Panc1 (cell line): Measurements from ENCODE around the gene WNT7B. TPM values are rescaled to one million over a fixed set of nuclear protein-coding genes. Genes with fewer than 3 reads are reported as not detected.

ENCODE experiments used
- ATAC-seq: fragments of 200-7000 bp; cut with Tn5 transposase; 2 replicates; pipeline ENCODE4 v1.9.1; 2020; ENCODE audit warnings: mild to moderate bottlenecking, moderate library complexity
- BruUV-seq: library from RNA; stranded (reverse); fragments of 400-500 nt; replicated peaks from 2 replicates; lab custom pipeline; 2021; lab: Mats Ljungman, UMichigan
- CTCF ChIA-PET: fragments of 300-600 bp; sonication (Branson Sonifier 250); formaldehyde crosslinking; loops from one replicate; lab custom pipeline; 2022; ENCODE audit warnings: antibody characterized with exemption; lab: Charles Lee
- POLR2A ChIA-PET: fragments of 300-600 bp; sonication (Branson Sonifier 250); formaldehyde crosslinking; loops from one replicate; lab custom pipeline; 2022; ENCODE audit warnings: antibody characterized with exemption; lab: Charles Lee
- DNase-seq: peaks from one replicate; pipeline ENCODE4 v3.0.0-alpha.2; 2010; ENCODE audit warnings: low read depth, low spot score
- H3K27ac ChIP-seq: 2 replicates; pipeline ENCODE4 v1.5.1; 2011; ENCODE audit warnings: mild to moderate bottlenecking, low read length, inconsistent platforms
- H3K27me3 ChIP-seq: fragments of 200-500 bp; sonication (Bioruptor generic); 2 replicates; pipeline ENCODE4 v1.6.0; 2014; ENCODE audit warnings: low read length, inconsistent platforms; ENCODE audit not compliant: control insufficient read depth, insufficient read depth
- H3K36me3 ChIP-seq: fragments of 200-500 bp; sonication (Bioruptor generic); 2 replicates; pipeline ENCODE4 v1.5.1; 2014; ENCODE audit warnings: inconsistent platforms, mild to moderate bottlenecking, low read length, moderate library complexity; ENCODE audit not compliant: control insufficient read depth, insufficient read depth
- H3K4me1 ChIP-seq: 2 replicates; pipeline ENCODE4 v1.5.1; 2011; ENCODE audit warnings: inconsistent platforms, mild to moderate bottlenecking, low read length, moderate library complexity; ENCODE audit not compliant: control insufficient read depth, insufficient read depth
- H3K4me3 ChIP-seq, 2 experiments: 2 replicates each; pipeline ENCODE4 v1.5.1; 2011 to 2012; ENCODE audit warnings: low read depth in 2 of 2, low read length in 2 of 2, mild to moderate bottlenecking in 2 of 2, inconsistent platforms in 1 of 2, moderate library complexity in 1 of 2
- H3K9me3 ChIP-seq: fragments of 200-500 bp; sonication (Bioruptor generic); 2 replicates; pipeline ENCODE4 v1.5.1; 2014; ENCODE audit warnings: low read depth, mild to moderate bottlenecking, inconsistent platforms, low read length, moderate library complexity; ENCODE audit not compliant: control insufficient read depth, insufficient read depth
- POLR2AphosphoS5 ChIP-seq: IDR thresholded peaks from 2 replicates; pipeline ENCODE4 v1.6.1; 2012; ENCODE audit warnings: mild to moderate bottlenecking, low read depth, low read length, moderate library complexity
- SIN3A ChIP-seq: IDR thresholded peaks from 2 replicates; pipeline ENCODE4 v1.6.1; 2012; ENCODE audit warnings: low read depth, mild to moderate bottlenecking, low read length, moderate library complexity, borderline replicate concordance; ENCODE audit not compliant: insufficient read depth
- TCF7L2 ChIP-seq: IDR thresholded peaks from 2 replicates; pipeline ENCODE4 v1.6.1; 2011; ENCODE audit warnings: mild to moderate bottlenecking, low read depth, low read length, inconsistent platforms
- in situ Hi-C: cut with HindIII; loops from 2 replicates; pipeline ENCODE4 v1.10.0; 2016; ENCODE audit warnings: low sequenced_read_pairs, low pct_unique_long_range_greater_than_20kb
- intact Hi-C: fragments of 100-400 bp; cut with micrococcal nuclease; formaldehyde crosslinking; loops from one replicate; pipeline ENCODE4 v1.10.0; 2022; ENCODE audit not compliant: unreplicated experiment
- total RNA-seq: library from RNA; stranded (reverse); gene quantifications from one replicate; pipeline ENCODE4 v1.2.1, GENCODE V29; 2021; ENCODE audit not compliant: unreplicated experiment
- TF ChIP-seq, protein P1 (sequence below), 2 experiments: IDR thresholded peaks; 2 replicates each; pipeline ENCODE4 v1.6.1; 2011 to 2012; ENCODE audit warnings: low read depth in 2 of 2, control low read depth in 1 of 2, low read length in 1 of 2, mild to moderate bottlenecking in 1 of 2, moderate library complexity in 1 of 2; ENCODE audit not compliant: insufficient read depth in 1 of 2
- TF ChIP-seq, protein P2 (sequence below): fragments of 450-650 bp; IDR thresholded peaks from 2 replicates; pipeline ENCODE4 v1.5.1; 2017; ENCODE audit warnings: mild to moderate bottlenecking

The WNT7B gene
- total RNA-seq, 1 experiment from 2014 or later: 52.1 TPM

DNA sequence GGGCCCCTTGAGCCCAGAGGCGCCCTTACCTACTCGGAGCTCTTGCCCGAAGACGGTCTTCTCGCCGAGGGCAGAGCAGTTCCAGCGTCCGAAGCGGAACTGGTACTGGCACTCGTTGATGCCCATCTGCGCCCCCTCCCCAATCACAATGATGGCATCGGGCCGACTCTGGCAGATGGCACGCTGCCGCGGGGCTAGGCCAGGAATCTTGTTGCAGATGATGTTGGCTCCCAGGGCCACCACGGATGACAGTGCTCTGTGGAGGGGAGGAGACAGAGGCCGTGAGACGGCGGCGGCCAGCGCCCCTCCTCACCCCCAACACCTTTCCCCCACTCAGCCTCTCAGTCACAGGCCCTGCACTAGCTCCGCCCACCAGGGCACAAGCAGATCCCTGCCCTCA lies 27.1 kb downstream of the WNT7B start:
- in situ Hi-C loops: no loop called here
- POLR2A ChIA-PET: no interaction called here
- Histone ChIP-seq H3K27ac (no peak overlapping the region), H3K27me3 (no peaks in the 10 kb centered on the region), H3K4me3 (no peak overlapping the region), H3K4me1 (peaks cover 55% of the 10 kb centered on the region), H3K9me3 (no peaks in the 10 kb centered on the region), H3K36me3 (no peaks in the 10 kb centered on the region)
- ATAC-seq (no peak), DNase-seq (no peak)
- CTCF ChIA-PET: no interaction called here
- intact Hi-C loops: no loop called here
- no peak for TF ChIP-seq SIN3A
- no peak for TF ChIP-seq TCF7L2
- TF ChIP-seq, protein P1, sequence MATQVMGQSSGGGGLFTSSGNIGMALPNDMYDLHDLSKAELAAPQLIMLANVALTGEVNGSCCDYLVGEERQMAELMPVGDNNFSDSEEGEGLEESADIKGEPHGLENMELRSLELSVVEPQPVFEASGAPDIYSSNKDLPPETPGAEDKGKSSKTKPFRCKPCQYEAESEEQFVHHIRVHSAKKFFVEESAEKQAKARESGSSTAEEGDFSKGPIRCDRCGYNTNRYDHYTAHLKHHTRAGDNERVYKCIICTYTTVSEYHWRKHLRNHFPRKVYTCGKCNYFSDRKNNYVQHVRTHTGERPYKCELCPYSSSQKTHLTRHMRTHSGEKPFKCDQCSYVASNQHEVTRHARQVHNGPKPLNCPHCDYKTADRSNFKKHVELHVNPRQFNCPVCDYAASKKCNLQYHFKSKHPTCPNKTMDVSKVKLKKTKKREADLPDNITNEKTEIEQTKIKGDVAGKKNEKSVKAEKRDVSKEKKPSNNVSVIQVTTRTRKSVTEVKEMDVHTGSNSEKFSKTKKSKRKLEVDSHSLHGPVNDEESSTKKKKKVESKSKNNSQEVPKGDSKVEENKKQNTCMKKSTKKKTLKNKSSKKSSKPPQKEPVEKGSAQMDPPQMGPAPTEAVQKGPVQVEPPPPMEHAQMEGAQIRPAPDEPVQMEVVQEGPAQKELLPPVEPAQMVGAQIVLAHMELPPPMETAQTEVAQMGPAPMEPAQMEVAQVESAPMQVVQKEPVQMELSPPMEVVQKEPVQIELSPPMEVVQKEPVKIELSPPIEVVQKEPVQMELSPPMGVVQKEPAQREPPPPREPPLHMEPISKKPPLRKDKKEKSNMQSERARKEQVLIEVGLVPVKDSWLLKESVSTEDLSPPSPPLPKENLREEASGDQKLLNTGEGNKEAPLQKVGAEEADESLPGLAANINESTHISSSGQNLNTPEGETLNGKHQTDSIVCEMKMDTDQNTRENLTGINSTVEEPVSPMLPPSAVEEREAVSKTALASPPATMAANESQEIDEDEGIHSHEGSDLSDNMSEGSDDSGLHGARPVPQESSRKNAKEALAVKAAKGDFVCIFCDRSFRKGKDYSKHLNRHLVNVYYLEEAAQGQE (IDR thresholded peaks at IDR 0.05; ENCODE audit: insufficient read depth in 1 of 2, low read depth in 2 of 2, low read length in 1 of 2): no peak
- TF ChIP-seq POLR2AphosphoS5: no peak
- TF ChIP-seq, protein P2, sequence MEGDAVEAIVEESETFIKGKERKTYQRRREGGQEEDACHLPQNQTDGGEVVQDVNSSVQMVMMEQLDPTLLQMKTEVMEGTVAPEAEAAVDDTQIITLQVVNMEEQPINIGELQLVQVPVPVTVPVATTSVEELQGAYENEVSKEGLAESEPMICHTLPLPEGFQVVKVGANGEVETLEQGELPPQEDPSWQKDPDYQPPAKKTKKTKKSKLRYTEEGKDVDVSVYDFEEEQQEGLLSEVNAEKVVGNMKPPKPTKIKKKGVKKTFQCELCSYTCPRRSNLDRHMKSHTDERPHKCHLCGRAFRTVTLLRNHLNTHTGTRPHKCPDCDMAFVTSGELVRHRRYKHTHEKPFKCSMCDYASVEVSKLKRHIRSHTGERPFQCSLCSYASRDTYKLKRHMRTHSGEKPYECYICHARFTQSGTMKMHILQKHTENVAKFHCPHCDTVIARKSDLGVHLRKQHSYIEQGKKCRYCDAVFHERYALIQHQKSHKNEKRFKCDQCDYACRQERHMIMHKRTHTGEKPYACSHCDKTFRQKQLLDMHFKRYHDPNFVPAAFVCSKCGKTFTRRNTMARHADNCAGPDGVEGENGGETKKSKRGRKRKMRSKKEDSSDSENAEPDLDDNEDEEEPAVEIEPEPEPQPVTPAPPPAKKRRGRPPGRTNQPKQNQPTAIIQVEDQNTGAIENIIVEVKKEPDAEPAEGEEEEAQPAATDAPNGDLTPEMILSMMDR: no peak
- no TSS peak for BruUV-seq

DNA sequence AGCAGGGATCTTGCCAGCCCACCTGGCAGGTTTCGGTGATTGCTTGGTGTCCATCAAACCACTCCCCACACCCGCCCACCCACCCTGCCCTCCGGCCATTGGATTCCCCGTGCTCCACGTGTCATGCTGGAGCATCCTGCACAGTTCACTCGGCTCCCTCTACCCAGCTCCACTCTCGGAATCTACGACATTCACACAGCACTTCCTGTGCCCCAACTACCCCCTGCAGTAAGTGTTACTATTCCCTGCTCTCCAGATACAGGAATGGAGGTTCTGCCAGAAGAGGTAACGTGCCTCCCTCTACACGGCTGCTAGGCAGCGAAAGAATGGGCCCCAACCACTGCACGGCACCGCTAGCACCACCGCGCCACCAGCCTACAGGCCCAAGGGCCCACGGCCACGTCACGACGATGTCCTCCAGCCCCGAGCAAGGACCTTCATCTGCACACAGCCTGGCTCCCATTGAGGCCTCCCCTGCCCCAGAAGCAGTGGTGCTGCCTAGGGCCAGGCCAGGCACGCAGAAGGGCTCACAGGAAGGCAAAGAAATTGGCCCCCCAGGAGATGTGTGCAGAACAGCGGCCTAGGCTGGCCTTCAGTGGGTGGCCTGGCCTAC lies 27.6 kb downstream of the WNT7B start:
- no peak for DNase-seq
- 0 out of 2 replicates have a peak, but pooled peaks have one; percentile 5 for ATAC-seq
- no peak overlapping the region for H3K4me3 ChIP-seq
- in situ Hi-C loops (no loop called here), intact Hi-C loops (no loop called here)
- no TSS peak for BruUV-seq
- ChIA-PET CTCF (no interaction called here), POLR2A (no interaction called here)
- TF ChIP-seq, protein P1 (IDR thresholded peaks at IDR 0.05; ENCODE audit: insufficient read depth in 1 of 2, low read depth in 2 of 2, low read length in 1 of 2): no peak
- TF ChIP-seq, protein P2: no peak
- TF ChIP-seq TCF7L2 (no peak), POLR2AphosphoS5 (no peak), SIN3A (no peak)
- H3K27ac ChIP-seq: 0 out of 2 replicates have a peak overlapping the region, but pooled peaks have one; percentile 17
- H3K36me3 ChIP-seq: no peaks in the 10 kb centered on the region
- no peaks in the 10 kb centered on the region for H3K27me3 ChIP-seq
- H3K4me1 ChIP-seq: peaks cover 54% of the 10 kb centered on the region
- H3K9me3 ChIP-seq: no peaks in the 10 kb centered on the region
